Peyer's patch (tissue), 4 donors: ENCODE data around the gene CDC20.

Source experiments
- POLR2A ChIP-seq, 2 donors: fragments of 450-650 bp; IDR thresholded peaks; one replicate each; pipeline ENCODE4 v1.5.1; 2017; ENCODE audit warnings: antibody characterized with exemption in 2 of 2, mild to moderate bottlenecking in 2 of 2, moderate library complexity in 2 of 2
- TF ChIP-seq, protein P1 (sequence below), 6 experiments: fragments of 450-650 bp in 4 of 6; fragments of 200-600 bp in 2 of 6; sonication (generic) in 1 of 6; IDR thresholded peaks; one replicate each; pipeline ENCODE4 v1.5.1; 2017 to 2019; ENCODE audit warnings: antibody characterized with exemption in 6 of 6, mild to moderate bottlenecking in 3 of 6, moderate library complexity in 1 of 6

DNA sequence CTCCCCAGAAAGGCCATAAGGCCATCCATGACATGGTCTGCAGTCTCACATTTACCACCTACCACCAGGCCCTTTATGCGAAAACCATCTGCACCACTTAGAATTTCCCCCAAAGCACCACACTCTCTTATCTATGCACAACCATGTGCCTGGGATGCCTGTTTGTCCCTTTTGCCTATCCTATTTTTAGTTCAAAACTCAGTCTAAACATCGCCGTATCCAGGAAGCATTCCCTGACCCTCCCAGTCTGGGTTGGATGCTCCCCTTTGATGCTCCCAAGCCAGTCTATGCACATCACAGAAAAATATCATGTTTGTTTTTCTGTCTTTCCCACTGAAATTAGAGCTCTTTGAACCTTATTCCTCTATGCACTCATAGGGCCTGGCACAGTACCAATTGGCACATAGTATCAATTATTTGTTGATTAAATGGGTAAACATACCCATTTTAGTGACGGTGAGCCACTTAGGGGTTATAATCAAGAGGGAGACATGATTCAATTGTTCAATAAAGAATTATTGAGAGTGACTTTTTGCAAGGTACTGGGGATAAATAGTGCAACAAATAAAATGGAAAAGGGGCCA is 14.4 kb upstream of the CDC20 start:
- TF ChIP-seq POLR2A (IDR thresholded peaks at IDR 0.05) = no peak
- TF ChIP-seq, protein P1, sequence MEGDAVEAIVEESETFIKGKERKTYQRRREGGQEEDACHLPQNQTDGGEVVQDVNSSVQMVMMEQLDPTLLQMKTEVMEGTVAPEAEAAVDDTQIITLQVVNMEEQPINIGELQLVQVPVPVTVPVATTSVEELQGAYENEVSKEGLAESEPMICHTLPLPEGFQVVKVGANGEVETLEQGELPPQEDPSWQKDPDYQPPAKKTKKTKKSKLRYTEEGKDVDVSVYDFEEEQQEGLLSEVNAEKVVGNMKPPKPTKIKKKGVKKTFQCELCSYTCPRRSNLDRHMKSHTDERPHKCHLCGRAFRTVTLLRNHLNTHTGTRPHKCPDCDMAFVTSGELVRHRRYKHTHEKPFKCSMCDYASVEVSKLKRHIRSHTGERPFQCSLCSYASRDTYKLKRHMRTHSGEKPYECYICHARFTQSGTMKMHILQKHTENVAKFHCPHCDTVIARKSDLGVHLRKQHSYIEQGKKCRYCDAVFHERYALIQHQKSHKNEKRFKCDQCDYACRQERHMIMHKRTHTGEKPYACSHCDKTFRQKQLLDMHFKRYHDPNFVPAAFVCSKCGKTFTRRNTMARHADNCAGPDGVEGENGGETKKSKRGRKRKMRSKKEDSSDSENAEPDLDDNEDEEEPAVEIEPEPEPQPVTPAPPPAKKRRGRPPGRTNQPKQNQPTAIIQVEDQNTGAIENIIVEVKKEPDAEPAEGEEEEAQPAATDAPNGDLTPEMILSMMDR (IDR thresholded peaks at IDR 0.05) = no peak
